Progenitor cell of endocrine pancreas (in vitro differentiated cells): ENCODE results near the gene CCER1. TPM values are rescaled to one million over a fixed set of nuclear protein-coding genes. Genes with fewer than 3 reads are reported as not detected.

ENCODE experiments used
- DNase-seq: peaks from one replicate; pipeline ENCODE4 v3.0.0; 2021; ENCODE audit warnings: low spot score; ENCODE audit not compliant: unreplicated experiment
- H3K27ac Mint-ChIP-seq: 2 replicates; pipeline ENCODE4 v1.8.0; 2021; ENCODE audit warnings: mild to moderate bottlenecking, moderate library complexity, mixed read lengths
- H3K27me3 Mint-ChIP-seq: 2 replicates; pipeline ENCODE4 v1.8.0; 2021; ENCODE audit warnings: mixed read lengths
- H3K36me3 Mint-ChIP-seq: 2 replicates; pipeline ENCODE4 v1.8.0; 2022; ENCODE audit warnings: mixed read lengths; ENCODE audit not compliant: insufficient read depth
- H3K4me1 Mint-ChIP-seq: 2 replicates; pipeline ENCODE4 v1.8.0; 2021; ENCODE audit warnings: low read depth, mixed read lengths
- H3K4me3 Mint-ChIP-seq: 2 replicates; pipeline ENCODE4 v1.8.0; 2021; ENCODE audit warnings: low read depth, mild to moderate bottlenecking, moderate library complexity, mixed read lengths
- H3K9me3 Mint-ChIP-seq: 2 replicates; pipeline ENCODE4 v1.8.0; 2021; ENCODE audit warnings: low read depth, mixed read lengths
- CTCF ChIP-seq: fragments of 200-600 bp; sonication (generic); IDR thresholded peaks from one replicate; pipeline ENCODE4 v1.5.0; 2021; ENCODE audit warnings: antibody characterized with exemption, mild to moderate bottlenecking; ENCODE audit not compliant: unreplicated experiment
- total RNA-seq: library from RNA; stranded (reverse); gene quantifications from 2 replicates; pipeline ENCODE4 v1.2.1, GENCODE V29; 2021

CCER1 gene
- total RNA-seq, 1 donor from 2014 or later: not detected

- Mint-ChIP-seq H3K9me3 (peaks cover 28% of the 10 kb centered on the region), H3K4me3 (no peak overlapping the region), H3K4me1 (no peaks in the 10 kb centered on the region), H3K27ac (no peak overlapping the region), H3K36me3 (peaks cover 2% of the 10 kb centered on the region), H3K27me3 (no peaks in the 10 kb centered on the region)
- no peak for TF ChIP-seq CTCF
- no peak for DNase-seq
Observed at GRCh38 chr12:90936230-90937005, 18.6 kb downstream of the CCER1 start.

- H3K36me3 Mint-ChIP-seq: peaks cover 14% of the 10 kb centered on the region
- DNase-seq: no peak
- peaks cover 10% of the 10 kb centered on the region for H3K4me1 Mint-ChIP-seq
- H3K27me3 Mint-ChIP-seq: peaks cover 12% of the 10 kb centered on the region
- H3K27ac Mint-ChIP-seq: peak overlapping the region; percentile 37
- no peak for TF ChIP-seq CTCF
- no peak overlapping the region for H3K4me3 Mint-ChIP-seq
- H3K9me3 Mint-ChIP-seq: peaks cover 28% of the 10 kb centered on the region
Observed at GRCh38 chr12:90925562-90925961, 29.4 kb downstream of the CCER1 start.

- Mint-ChIP-seq H3K27ac (no peak overlapping the region), H3K27me3 (peaks cover 12% of the 10 kb centered on the region), H3K36me3 (peaks cover 10% of the 10 kb centered on the region), H3K4me1 (peaks cover 10% of the 10 kb centered on the region), H3K4me3 (no peak overlapping the region), H3K9me3 (peaks cover 19% of the 10 kb centered on the region)
- no peak for DNase-seq
- no peak for TF ChIP-seq CTCF
Observed at GRCh38 chr12:90924406-90924805, 30.6 kb downstream of the CCER1 start.

GRCh38 chr12:90922145-90922627, 32.8 kb downstream of the CCER1 start:
- no peak overlapping the region for H3K27ac Mint-ChIP-seq
- H3K9me3 Mint-ChIP-seq: peaks cover 6% of the 10 kb centered on the region
- DNase-seq: no peak
- no peak overlapping the region for H3K4me3 Mint-ChIP-seq
- peaks cover 12% of the 10 kb centered on the region for H3K27me3 Mint-ChIP-seq
- TF ChIP-seq CTCF: no peak
- peaks cover 5% of the 10 kb centered on the region for H3K36me3 Mint-ChIP-seq
- peaks cover 10% of the 10 kb centered on the region for H3K4me1 Mint-ChIP-seq

- H3K36me3 Mint-ChIP-seq: peaks cover 2% of the 10 kb centered on the region
Observed at GRCh38 chr12:90921536-90921935, 33.4 kb downstream of the CCER1 start.

More at GRCh38 chr12:90921536-90921935, 33.4 kb downstream of the CCER1 start:
- peaks cover 10% of the 10 kb centered on the region for H3K4me1 Mint-ChIP-seq
- no peak overlapping the region for H3K27ac Mint-ChIP-seq
- no peak overlapping the region for H3K4me3 Mint-ChIP-seq
- no peak for TF ChIP-seq CTCF
- H3K27me3 Mint-ChIP-seq: peaks cover 12% of the 10 kb centered on the region
- peaks cover 3% of the 10 kb centered on the region for H3K9me3 Mint-ChIP-seq
- DNase-seq: no peak
